Activated T-cell treated with anti-CD3 and anti-CD28 coated beads for 24 hours (primary cell): Measurements from ENCODE around the gene AZGP1.
A peak's percentile ranks its signal among the peaks of the same experiment; 100 is the strongest.
"Not testable (repeated sequence)": the region's sequence is repeated elsewhere in the genome, so short reads cannot be mapped to it uniquely, and the experiment has no call there.

Source experiments
- DNase-seq: peaks from one replicate; pipeline ENCODE4 v3.0.0-alpha.2; 2020; ENCODE audit warnings: low read depth

The AZGP1 gene

GRCh38 chr7:99997545-99998137 lies 21.8 kb upstream of the AZGP1 start:
- DNase-seq: peak; percentile 49

DNA sequence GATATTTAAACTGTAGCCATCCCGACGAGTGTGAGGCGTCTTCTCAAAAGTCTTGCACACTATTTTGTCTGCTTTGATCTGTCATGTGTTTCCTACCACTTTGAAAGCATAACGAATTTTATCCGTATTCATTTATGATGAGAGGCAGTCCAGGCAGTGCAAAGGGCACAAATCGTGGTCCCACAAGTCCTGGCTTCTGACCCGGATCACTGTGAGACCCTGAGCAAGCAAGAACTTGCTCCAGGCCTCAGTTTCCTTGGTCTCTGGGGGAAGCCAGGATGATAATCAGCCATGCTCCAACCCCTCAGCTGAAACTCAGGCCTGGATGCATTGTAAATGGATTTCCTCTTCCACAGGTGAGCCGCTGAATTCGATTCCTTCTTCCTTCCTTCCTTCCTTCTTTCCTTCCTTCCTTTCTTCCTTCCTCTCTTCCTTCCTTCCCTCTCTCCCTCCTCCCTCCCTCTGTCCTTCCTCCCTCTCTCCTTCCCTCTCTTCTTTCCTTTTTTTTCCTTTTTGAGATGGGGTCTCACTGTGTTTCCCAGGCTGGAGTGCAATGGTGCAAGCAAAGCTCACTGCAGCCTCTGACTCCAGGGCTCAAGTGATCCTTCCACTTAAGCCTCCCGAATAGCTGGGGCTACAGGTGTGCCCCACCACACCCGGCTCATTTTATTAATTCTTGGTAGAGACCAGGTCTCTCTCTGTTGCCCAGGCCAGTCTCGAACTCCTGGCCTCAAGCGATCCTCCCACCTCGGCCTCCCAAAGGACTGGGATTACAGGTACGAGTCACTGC lies 21.1 kb upstream of the AZGP1 start:
- DNase-seq: no peak

DNA sequence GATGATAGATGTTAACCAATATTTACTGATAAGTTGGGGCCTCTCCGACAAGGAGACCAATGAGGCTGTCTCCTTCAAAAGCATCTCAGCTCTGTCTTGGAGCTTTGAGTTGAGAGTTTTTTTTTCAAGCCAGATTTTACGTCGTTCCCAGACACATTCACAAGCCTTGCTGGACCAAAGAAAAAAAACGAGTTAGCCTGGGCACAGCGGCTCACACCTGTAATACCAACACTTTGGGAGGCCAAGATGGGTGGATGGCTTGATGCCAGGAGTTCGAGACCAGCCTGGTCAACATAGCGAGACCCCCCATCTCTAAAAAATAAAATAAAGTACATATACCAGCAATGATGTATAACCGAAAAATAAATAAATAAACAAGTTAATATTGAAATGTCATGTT lies 19.0 kb upstream of the AZGP1 start:
- no peak for DNase-seq

DNA sequence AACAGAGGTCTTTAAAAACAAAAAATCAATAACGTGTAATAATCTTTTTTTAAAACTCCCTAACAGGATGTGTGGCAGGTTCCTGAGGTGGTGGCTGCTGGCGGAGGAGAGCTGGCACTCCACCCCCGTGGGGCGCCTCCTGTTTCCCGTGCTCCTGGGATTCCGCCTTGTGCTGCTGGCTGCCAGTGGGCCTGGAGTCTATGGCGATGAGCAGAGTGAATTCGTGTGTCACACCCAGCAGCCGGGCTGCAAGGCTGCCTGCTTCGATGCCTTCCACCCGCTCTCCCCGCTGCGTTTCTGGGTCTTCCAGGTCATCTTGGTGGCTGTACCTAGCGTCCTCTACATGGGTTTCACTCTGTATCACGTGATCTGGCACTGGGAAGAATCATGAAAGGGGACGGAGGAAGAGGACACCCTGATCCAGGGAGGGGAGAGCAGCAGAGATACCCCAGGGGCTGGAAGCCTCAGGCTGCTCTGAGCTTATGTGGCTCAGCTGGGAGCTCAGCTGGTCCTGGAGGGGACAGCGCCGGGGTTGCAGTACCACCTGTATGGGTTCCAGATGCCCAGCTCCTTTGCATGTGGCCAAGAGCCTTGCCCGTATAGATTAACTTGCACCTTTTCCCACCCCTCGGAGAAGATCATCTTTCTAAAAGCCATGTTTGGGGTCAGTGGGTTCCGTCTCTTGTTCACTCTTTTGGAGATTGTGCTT lies 16.7 kb upstream of the AZGP1 start:
- no peak for DNase-seq

DNA sequence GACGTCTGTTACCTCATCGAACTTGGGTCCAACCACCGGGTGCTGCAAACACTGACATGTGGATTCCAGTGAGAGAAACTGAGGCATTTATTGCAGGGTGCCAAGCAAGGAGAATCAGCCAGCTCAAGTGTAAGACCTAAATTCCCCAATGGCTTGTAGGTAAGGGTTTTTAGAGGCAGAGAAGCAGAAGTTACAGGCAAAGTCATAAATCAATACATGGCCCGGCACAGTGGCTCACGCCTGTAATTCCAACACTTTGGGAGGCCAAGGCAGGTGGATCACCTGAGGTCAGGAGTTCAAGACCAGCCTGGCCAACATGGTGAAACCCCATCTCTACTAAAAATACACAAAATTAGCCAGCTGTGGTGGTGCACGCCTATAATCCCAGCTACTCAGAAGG lies 15.7 kb upstream of the AZGP1 start:
- DNase-seq: not testable (repeated sequence)

DNA sequence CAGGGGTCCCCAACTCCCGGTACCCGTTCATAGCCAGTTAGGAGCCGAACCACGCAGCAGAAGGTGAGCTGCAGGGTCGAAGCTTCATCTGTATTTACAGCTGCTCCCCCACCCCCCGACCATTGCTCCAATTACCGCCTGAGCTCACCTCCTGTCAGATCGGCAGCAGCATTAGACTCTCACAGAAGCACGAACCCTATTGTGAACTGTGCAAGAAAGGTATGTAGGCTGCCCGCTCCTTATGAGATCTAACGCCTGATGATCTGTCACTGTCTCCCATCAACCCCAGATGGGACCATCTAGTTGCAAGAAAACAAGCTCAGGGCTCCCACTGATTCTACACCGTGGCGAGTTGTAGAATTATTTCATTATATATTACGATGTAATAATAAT lies 14.6 kb upstream of the AZGP1 start:
- no peak for DNase-seq

DNA sequence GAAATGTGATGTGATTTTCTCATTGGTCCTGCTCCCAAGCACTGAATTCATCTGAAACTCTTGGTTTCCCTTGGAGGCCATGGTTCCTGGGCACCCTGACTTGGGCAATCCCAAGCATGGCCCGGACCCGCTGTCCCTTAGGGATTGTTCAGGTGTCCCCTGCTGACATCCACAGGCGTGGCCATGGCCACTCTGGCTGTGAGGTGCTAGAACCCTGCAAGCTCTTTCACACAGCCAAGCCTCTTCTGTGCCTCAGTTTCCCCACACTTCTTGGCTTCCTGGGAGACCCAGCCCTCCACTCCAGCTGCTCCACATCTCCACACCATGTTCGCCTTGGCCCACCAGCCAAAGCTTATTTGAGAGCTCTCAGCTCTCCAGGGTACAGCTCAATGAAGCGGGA lies 12.0 kb upstream of the AZGP1 start:
- DNase-seq: no peak

GRCh38 chr7:99987306-99987705 lies 11.5 kb upstream of the AZGP1 start:
- DNase-seq: not testable (repeated sequence)

GRCh38 chr7:99984593-99984992 lies 8.8 kb upstream of the AZGP1 start:
- no peak for DNase-seq

DNA sequence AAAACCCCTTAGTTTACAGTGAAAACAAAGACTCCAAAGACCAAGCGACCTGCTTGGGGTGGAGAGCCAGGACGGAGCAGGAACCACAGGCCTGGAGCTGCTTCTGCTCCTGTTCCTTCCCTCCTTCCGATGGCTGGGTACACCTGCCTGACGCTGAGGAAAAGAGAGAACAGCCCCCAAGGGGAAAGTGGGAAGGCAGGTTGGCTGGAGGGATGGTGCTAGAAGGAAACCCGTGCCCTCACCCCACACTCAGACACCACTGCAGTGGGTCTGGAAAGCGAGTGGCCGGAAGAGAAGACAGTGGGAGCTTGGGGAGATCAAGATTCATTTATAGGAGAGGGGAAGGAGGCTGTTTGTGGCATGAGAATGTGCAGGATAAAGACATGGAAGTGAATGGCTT lies 5.2 kb upstream of the AZGP1 start:
- DNase-seq: not testable (repeated sequence)

GRCh38 chr7:99980448-99980872 lies 4.6 kb upstream of the AZGP1 start:
- not testable (repeated sequence) for DNase-seq

- DNase-seq: peak; percentile 46
Measured at GRCh38 chr7:99979814-99980225, 4.0 kb upstream of the AZGP1 start.

DNA sequence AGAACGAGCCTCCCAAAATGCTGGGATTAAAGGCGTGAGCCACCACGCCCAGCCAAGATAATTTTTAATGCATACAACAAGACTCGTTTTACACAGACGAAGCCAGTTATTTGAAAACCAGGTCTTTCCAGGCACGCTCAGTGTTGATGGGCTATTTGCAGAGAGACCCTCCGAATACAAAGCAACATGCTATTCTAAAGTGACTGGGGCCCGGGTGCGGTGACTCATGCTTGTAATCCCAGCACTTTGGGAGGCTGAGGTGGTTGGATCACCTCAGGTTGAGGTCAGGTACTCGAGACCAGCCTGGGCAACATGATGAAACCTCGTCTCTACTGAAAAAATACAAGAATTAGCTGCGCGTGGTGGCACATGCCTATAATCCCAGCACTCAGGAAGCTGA lies 795 bp upstream of the AZGP1 start:
- no peak for DNase-seq

DNA sequence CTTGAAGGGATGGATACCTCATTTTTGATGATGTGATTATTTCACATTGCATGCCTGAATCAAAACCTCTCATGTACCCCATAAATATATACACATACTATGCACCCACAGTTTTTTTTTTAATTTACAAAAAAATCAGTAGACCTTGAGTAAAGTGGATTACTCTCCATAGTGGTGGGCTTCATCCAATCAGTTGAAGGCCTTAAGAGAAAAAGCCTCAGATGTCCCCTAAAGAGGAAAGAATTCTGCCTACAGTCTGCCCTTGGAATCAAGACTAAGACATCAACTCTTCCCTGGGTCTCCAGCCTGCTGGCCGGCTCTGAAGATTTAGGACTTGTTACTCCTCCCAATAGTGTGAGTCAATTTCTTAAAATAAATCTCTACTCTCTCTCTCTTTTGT lies 1.1 kb downstream of the AZGP1 start:
- no peak for DNase-seq

DNA sequence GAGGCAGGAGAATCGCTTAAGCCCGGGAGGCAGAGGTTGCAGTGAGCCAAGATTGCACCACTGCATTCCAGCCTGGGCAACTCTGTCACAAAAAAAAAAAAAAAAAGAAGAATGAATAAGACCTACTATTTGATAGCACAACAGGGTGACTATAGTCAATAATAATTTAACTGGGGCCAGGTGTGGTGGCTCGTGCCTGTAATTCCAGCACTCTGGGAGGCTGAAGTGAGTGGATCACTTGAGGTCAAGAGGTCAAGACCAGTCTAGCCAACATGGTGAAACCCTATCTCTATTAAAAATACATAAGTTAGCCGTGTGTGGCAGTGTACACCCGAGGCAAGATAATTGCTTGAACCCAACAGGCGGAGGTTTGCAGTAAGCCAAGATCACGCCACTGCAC lies 2.0 kb downstream of the AZGP1 start:
- not testable (repeated sequence) for DNase-seq

- no peak for DNase-seq
Measured at GRCh38 chr7:99971242-99971641, 4.6 kb downstream of the AZGP1 start.

- DNase-seq: not testable (repeated sequence)
Measured at GRCh38 chr7:99969813-99970212, 6.0 kb downstream of the AZGP1 start.

GRCh38 chr7:99969298-99969697 lies 6.5 kb downstream of the AZGP1 start:
- no peak for DNase-seq

DNA sequence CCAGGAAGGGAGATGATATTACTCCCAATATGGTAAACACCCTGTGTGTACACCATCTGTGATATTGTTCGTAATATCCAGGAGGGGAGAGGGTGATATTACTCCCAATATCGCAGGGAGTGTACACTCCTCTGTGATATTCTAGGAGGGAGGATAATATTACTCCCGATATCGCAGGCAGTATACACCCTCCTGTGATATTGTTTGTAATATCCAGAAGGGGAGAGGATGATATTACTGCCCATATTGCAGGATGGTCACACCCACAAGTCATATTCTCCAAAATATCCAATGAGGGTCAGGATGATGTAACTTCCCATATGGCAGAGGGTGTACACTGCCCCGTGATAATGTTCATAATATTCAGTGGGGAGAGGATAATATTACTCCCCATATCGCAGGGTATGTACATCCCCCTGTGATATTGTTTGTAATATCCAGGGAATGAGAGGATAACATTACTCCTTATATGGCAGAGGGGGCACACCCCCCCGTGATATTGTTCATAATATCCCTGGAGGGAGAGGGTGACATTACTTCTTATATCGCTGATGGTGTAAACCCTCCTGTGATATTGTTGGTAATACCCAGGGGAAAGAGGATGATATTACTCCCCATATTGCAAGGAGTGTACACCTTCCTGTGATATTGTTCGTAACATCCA lies 17.1 kb downstream of the AZGP1 start:
- DNase-seq: no peak

GRCh38 chr7:99955247-99955646 lies 20.6 kb downstream of the AZGP1 start:
- DNase-seq: no peak

GRCh38 chr7:99954643-99955042 lies 21.2 kb downstream of the AZGP1 start:
- DNase-seq: not testable (repeated sequence)

DNA sequence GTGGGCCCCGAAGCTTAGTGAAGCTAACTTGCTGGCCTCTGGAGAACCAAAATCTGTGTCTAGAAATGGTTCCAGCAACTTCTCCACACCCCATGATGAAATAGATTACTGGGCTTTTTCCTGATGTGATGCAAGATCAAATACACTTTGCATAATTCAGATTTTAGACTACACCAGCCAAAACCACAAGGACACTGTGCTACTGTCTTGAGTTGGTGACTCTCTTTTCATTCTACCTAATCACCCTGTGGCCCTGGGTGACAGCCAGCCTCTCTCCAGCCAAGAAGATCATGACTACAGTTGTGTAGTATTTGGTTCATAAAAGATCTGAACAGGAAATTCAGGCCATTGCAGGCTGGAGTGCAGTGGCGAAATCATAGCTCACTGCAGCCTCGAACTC lies 22.2 kb downstream of the AZGP1 start:
- DNase-seq: no peak

GRCh38 chr7:99952649-99953048 lies 23.2 kb downstream of the AZGP1 start:
- not testable (repeated sequence) for DNase-seq
